ENCODE data around the gene SLC38A10. TPM values are rescaled to one million over a fixed set of nuclear protein-coding genes. Genes with fewer than 3 reads are reported as not detected.

The SLC38A10 gene
- total RNA-seq, 4 donors from 2014 or later = 37.8 to 49.8 (median 45.3) TPM

DNA sequence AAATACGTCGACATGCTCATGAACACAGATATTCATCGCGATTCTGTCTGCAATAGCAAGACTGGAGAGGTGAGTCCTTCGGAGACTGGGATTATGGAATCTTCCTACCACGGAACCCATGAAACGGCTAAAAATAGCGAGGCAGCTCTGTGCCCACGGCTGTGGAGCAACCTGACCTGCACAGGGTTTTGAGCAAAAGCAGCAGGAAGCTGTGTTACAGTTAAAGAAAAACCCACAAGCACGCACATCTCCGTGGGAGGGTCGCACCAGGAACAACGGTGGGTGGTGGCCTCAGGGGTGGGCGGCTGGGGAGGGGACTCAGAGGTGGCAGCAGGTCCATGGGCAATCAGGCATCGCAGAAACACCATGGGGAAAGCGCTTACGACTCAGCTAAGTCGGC, 24.8 kb downstream of the SLC38A10 start:
- intact Hi-C loops (cut with DNase I) = no loop called here
- Histone ChIP-seq H3K4me1 (no peaks in the 10 kb centered on the region), H3K27ac (no peak overlapping the region), H3K36me3 (peaks cover 15 to 99% (median 33%) of the 10 kb centered on the region in 3 donors), H3K27me3 (no peaks in the 10 kb centered on the region), H3K9me3 (no peaks in the 10 kb centered on the region), H3K4me3 (no peak overlapping the region)
- TF ChIP-seq, protein P1, sequence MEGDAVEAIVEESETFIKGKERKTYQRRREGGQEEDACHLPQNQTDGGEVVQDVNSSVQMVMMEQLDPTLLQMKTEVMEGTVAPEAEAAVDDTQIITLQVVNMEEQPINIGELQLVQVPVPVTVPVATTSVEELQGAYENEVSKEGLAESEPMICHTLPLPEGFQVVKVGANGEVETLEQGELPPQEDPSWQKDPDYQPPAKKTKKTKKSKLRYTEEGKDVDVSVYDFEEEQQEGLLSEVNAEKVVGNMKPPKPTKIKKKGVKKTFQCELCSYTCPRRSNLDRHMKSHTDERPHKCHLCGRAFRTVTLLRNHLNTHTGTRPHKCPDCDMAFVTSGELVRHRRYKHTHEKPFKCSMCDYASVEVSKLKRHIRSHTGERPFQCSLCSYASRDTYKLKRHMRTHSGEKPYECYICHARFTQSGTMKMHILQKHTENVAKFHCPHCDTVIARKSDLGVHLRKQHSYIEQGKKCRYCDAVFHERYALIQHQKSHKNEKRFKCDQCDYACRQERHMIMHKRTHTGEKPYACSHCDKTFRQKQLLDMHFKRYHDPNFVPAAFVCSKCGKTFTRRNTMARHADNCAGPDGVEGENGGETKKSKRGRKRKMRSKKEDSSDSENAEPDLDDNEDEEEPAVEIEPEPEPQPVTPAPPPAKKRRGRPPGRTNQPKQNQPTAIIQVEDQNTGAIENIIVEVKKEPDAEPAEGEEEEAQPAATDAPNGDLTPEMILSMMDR (IDR thresholded peaks at IDR 0.05) = no peak
- TF ChIP-seq POLR2A (IDR thresholded peaks at IDR 0.05) = no peak
- no peak for DNase-seq
- WGBS, 2 donors = 82 to 85% methylated on average over 15 to 16 of the region's 18 CpGs

DNA sequence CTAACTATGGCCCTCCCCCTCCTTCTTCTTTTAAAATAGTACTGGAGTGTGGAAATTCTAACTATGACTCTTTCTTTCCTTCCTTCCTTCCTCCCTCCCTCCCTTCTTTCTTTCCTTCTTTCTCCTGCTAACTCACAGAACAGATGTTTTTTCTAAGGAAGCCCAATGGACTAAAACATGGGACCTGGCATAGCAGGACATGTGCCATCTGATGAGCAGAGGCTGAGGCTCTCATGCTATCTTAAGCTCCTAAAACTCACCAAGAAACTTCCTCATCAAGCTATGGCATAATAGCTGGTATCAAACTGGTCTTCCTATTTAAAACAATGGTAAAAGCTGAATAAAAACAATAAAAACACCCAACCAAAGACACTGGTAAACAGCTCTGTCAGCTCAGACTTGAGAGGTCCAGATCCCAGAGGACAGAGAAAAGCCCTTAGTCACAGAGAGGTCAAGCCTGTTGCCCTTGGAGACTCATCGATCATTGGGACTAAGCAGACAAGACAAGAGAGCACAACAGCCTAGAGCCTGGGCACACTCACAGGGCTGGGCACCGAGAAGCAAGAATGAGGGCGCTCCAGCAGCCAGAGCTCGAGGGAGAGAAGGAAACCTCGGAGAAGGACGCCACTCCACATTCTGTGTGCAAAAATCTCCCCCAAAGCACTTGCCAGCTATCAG, 27.6 kb downstream of the SLC38A10 start:
- WGBS, 2 donors = 91 to 99% methylated on average over 6 of the region's 6 CpGs
- intact Hi-C loops (cut with DNase I) = loop anchor here (10.0 kb wide), 1 partner anchor 327 kb away; no protein-coding TSS in a partner anchor
- no peak for TF ChIP-seq POLR2A (IDR thresholded peaks at IDR 0.05)
- TF ChIP-seq, protein P1 (IDR thresholded peaks at IDR 0.05) = no peak
- H3K9me3 ChIP-seq = no peaks in the 10 kb centered on the region
- no peak for DNase-seq
- H3K36me3 ChIP-seq = peaks cover 7 to 99% (median 34%) of the 10 kb centered on the region in 3 donors
- no peaks in the 10 kb centered on the region for H3K4me1 ChIP-seq
- no peak overlapping the region for H3K27ac ChIP-seq
- no peaks in the 10 kb centered on the region for H3K27me3 ChIP-seq
- H3K4me3 ChIP-seq = no peak overlapping the region

DNA sequence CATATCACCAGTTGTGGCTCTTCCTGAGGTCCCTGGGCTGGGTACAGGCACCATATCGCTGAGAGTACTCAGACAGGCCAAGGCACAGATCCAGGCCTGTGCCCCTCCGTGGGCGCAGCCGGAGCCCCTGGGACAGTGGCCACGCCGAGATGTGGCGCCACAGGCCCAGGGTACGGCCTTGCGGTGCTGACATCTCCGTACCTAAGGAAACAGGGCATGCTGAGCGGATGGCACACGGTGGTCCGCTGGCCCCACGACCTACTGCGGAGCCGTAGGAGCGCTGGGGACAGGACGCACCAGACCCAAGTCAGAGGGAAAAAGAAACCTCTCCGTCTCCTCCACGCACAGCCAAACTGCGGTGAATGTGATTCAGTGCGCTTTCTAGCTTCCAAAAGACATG, 29.5 kb downstream of the SLC38A10 start:
- no peak overlapping the region for H3K27ac ChIP-seq
- no peak overlapping the region for H3K4me3 ChIP-seq
- H3K4me1 ChIP-seq = no peaks in the 10 kb centered on the region
- H3K9me3 ChIP-seq = no peaks in the 10 kb centered on the region
- H3K36me3 ChIP-seq = peaks cover 13 to 100% (median 40%) of the 10 kb centered on the region in 3 donors
- intact Hi-C loops (cut with DNase I) = loop anchor here (10.0 kb wide), 1 partner anchor 329 kb away; no protein-coding TSS in a partner anchor
- H3K27me3 ChIP-seq = no peaks in the 10 kb centered on the region
- 94 to 100% methylated on average over 1 to 14 of the region's 22 CpGs for WGBS, 2 donors
- TF ChIP-seq, protein P1 (IDR thresholded peaks at IDR 0.05) = no peak
- no peak for TF ChIP-seq POLR2A (IDR thresholded peaks at IDR 0.05)
- no peak for DNase-seq

DNA sequence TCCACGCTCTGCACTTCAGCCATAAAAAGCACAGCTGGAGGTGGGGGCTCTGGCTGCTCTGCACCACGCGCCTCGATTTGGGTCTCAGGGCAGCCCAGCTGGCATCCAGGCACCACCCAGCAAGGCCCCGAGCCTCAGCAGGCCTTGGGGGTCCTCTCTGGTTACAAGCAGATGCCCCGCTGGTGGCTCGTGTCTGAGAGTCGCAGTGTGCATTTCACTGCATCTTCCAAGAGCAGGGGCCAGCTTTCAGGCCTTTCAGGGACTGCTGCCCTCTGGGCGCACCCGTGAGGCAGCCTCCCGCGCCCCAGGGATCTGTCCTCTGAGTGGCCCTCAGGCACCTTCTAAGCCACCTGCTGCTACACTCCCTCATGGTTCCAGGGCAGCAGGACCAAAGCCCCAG, 30.5 kb downstream of the SLC38A10 start:
- DNase-seq = no peak
- no peak overlapping the region for H3K27ac ChIP-seq
- TF ChIP-seq, protein P1 (IDR thresholded peaks at IDR 0.05) = no peak
- TF ChIP-seq POLR2A (IDR thresholded peaks at IDR 0.05) = no peak
- H3K27me3 ChIP-seq = no peaks in the 10 kb centered on the region
- H3K4me3 ChIP-seq = no peak overlapping the region
- H3K4me1 ChIP-seq = no peaks in the 10 kb centered on the region
- intact Hi-C loops (cut with DNase I) = loop anchor here (10.0 kb wide), 1 partner anchor 330 kb away; no protein-coding TSS in a partner anchor
- no peaks in the 10 kb centered on the region for H3K9me3 ChIP-seq
- 94 to 100% methylated on average over 4 to 7 of the region's 12 CpGs for WGBS, 2 donors
- H3K36me3 ChIP-seq = peaks cover 22 to 100% (median 35%) of the 10 kb centered on the region in 3 donors

DNA sequence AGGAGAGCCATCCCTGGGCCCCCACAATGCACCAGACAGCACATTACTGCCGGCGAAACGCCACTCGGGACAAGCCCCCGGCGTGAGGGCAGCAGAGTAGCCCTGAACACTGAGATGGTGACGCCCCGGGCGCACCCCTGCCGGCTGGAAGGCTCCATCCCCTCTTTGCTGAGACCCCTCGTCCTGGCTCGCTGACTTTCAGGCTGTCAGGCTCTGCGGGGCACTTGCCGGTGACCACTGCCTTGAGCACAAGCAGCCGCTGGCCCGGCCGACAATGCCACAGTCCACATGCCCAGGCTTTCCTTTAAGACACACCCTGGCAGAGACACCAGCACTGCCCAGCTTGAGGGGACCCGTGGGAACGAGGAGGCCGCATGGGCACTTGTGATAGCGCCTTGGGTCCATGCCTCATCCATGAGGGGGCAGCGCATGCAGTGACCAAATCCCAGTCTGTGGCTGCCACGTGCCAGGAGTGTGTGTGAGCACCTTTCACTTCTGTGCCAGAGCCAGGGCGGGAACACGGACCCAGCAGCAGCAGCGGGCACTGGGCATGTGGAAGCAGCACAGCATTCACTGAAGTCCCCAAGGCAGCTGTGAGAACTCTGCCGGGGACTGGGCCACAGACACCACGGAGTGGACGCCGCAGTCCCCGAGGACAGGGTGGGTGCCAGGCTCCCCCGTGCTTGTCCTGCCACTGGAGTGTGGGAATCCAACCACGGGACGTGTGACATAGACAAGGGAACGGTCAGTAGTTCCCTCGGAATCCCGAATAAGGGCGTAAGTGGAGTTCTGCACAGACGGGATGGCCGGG, 31.5 kb downstream of the SLC38A10 start:
- peaks cover 32 to 100% (median 45%) of the 10 kb centered on the region in 3 donors for H3K36me3 ChIP-seq

More for the DNA sequence above, 31.5 kb downstream of the SLC38A10 start:
- no peak overlapping the region for H3K4me3 ChIP-seq
- no peaks in the 10 kb centered on the region for H3K4me1 ChIP-seq
- WGBS, 2 donors = 93 to 95% methylated on average over 8 to 15 of the region's 40 CpGs
- DNase-seq = no peak
- TF ChIP-seq, protein P1 (IDR thresholded peaks at IDR 0.05) = no peak
- no peak for TF ChIP-seq POLR2A (IDR thresholded peaks at IDR 0.05)
- H3K9me3 ChIP-seq = no peaks in the 10 kb centered on the region
- intact Hi-C loops (cut with DNase I) = loop anchor here (10.0 kb wide), 1 partner anchor 331 kb away; no protein-coding TSS in a partner anchor
- no peaks in the 10 kb centered on the region for H3K27me3 ChIP-seq
- H3K27ac ChIP-seq = no peak overlapping the region
